Peyer's patch (tissue), 4 donors: ENCODE results near the gene CFI. TPM values are rescaled to one million over a fixed set of nuclear protein-coding genes. Genes with fewer than 3 reads are reported as not detected.

Source experiments
- DNase-seq, 3 donors: peaks; one replicate each; pipeline ENCODE4 v3.0.0-alpha.2; 2017 to 2019
- H3K27ac ChIP-seq, 4 donors: fragments of 200-600 bp; sonication (generic); one replicate each; pipeline ENCODE4 v1.5.1; 2016 to 2019
- H3K27me3 ChIP-seq, 2 donors: fragments of 200-600 bp; sonication (generic); one replicate each; pipeline ENCODE4 v1.5.1; 2019
- H3K36me3 ChIP-seq, 3 donors: fragments of 200-600 bp; sonication (generic); one replicate each; pipeline ENCODE4 v1.5.1; 2016 to 2019
- H3K4me1 ChIP-seq, 4 donors: fragments of 200-600 bp; sonication (generic); one replicate each; pipeline ENCODE4 v1.5.1; 2016 to 2019
- H3K4me3 ChIP-seq, 4 donors: fragments of 200-600 bp; sonication (generic); 1 replicate in 3 of 4; 2 replicates in 1 of 4; pipeline ENCODE4 v1.5.1; 2016 to 2019; ENCODE audit warnings: mild to moderate bottlenecking in 1 of 4
- H3K9me3 ChIP-seq, 4 donors: fragments of 200-600 bp; sonication (generic); one replicate each; pipeline ENCODE4 v1.5.1; 2016 to 2019; ENCODE audit warnings: mild to moderate bottlenecking in 1 of 4
- CTCF ChIP-seq, 6 experiments: fragments of 450-650 bp in 4 of 6; fragments of 200-600 bp in 2 of 6; sonication (generic) in 1 of 6; IDR thresholded peaks; one replicate each; pipeline ENCODE4 v1.5.1; 2017 to 2019; ENCODE audit warnings: antibody characterized with exemption in 6 of 6, mild to moderate bottlenecking in 3 of 6, moderate library complexity in 1 of 6
- POLR2A ChIP-seq, 2 donors: fragments of 450-650 bp; IDR thresholded peaks; one replicate each; pipeline ENCODE4 v1.5.1; 2017; ENCODE audit warnings: antibody characterized with exemption in 2 of 2, mild to moderate bottlenecking in 2 of 2, moderate library complexity in 2 of 2
- total RNA-seq, 4 donors: library from RNA; depleted of rRNA; stranded (reverse); fragments of >200 nt; gene quantifications; one replicate each; pipeline ENCODE4 v1.1.0, GENCODE V29; 2016

CFI gene
- total RNA-seq, 4 donors from 2014 or later = 7.0 to 20.5 (median 12.6) TPM

- no peak for TF ChIP-seq CTCF (IDR thresholded peaks at IDR 0.05)
- no peak for TF ChIP-seq POLR2A (IDR thresholded peaks at IDR 0.05)
- H3K4me3 ChIP-seq = no peak overlapping the region
- no peak overlapping the region for H3K27ac ChIP-seq
- no peak for DNase-seq
- H3K27me3 ChIP-seq = no peaks in the 10 kb centered on the region
- H3K9me3 ChIP-seq = no peaks in the 10 kb centered on the region
- no peaks in the 10 kb centered on the region for H3K36me3 ChIP-seq
- no peaks in the 10 kb centered on the region for H3K4me1 ChIP-seq
These were observed 41.1 kb downstream of the CFI start for GRCh38 chr4:109760682-109761081.

DNA sequence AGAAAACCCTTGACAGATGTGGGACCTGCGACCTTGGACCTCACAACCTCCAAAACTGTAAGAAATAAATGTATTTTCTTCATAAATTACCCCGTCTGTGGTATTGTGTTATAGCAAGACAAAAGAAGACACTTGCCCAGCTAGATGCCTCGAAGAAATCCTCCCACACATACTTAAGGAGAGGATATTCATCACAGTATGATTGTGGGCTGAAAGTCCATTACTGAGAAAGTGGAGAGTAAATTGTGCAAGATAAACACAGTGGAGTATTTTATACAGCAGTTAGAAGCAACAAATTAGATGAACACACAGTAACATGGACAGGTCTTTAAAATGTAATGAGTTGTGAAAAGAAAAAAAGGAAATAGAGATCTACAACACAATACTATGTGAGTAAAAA is 46.1 kb downstream of the CFI start:
- Histone ChIP-seq H3K9me3 (no peaks in the 10 kb centered on the region), H3K27me3 (no peaks in the 10 kb centered on the region), H3K4me3 (no peak overlapping the region), H3K27ac (no peak overlapping the region), H3K4me1 (no peaks in the 10 kb centered on the region), H3K36me3 (no peaks in the 10 kb centered on the region)
- TF ChIP-seq POLR2A (IDR thresholded peaks at IDR 0.05) (no peak), CTCF (IDR thresholded peaks at IDR 0.05) (no peak)
- DNase-seq = no peak

- no peak for TF ChIP-seq POLR2A (IDR thresholded peaks at IDR 0.05)
- no peaks in the 10 kb centered on the region for H3K9me3 ChIP-seq
- no peak for DNase-seq
- H3K4me1 ChIP-seq = no peaks in the 10 kb centered on the region
- no peak overlapping the region for H3K4me3 ChIP-seq
- H3K36me3 ChIP-seq = no peaks in the 10 kb centered on the region
- no peak overlapping the region for H3K27ac ChIP-seq
- no peaks in the 10 kb centered on the region for H3K27me3 ChIP-seq
These were observed 47.5 kb downstream of the CFI start for GRCh38 chr4:109754093-109754857.

DNA sequence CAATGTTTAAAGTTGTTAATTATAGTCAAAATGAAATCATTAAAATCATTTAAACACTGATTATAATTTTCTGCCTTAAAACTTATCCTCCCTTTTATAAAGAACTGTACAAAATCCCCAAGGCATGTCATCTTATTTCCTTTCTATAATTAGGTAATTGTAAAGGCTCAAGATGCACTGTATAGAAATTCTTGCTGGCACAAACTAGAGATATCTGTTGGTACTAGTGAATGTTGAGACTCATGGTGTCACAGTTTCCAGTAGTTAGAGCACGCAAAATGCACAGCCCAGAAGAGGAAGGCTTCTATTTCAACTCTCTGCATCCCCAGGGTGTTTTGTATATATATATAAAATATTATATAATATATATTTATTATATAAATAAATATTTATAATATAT is 49.3 kb downstream of the CFI start:
- TF ChIP-seq CTCF (IDR thresholded peaks at IDR 0.05) (no peak), POLR2A (IDR thresholded peaks at IDR 0.05) (no peak)

DNA sequence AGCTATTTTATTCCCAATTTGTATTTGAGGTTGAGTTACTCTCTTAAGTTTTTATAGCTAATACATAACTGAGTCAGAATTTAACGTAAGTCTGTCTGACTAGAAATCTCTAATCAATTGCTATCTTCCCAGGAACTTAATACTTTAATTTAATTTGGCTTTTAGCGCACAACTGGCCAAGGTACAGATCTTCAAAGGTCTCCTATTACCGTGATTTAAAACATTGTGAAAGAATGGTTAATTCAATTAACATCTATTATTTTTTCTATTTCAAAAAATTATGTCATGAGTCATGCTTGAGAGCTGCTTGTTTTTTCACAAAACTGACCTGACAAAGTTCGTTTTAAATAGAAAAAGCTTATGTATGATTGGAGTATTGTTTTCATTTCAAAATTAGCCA is 49.9 kb downstream of the CFI start:
- TF ChIP-seq POLR2A (IDR thresholded peaks at IDR 0.05) (no peak), CTCF (IDR thresholded peaks at IDR 0.05) (no peak)
- H3K4me1 ChIP-seq = no peaks in the 10 kb centered on the region
- no peak for DNase-seq
- H3K36me3 ChIP-seq = no peaks in the 10 kb centered on the region
- no peaks in the 10 kb centered on the region for H3K27me3 ChIP-seq
- no peaks in the 10 kb centered on the region for H3K9me3 ChIP-seq
- H3K4me3 ChIP-seq = no peak overlapping the region
- no peak overlapping the region for H3K27ac ChIP-seq

More for the DNA sequence above, 49.3 kb downstream of the CFI start:
- Histone ChIP-seq H3K9me3 (no peaks in the 10 kb centered on the region), H3K4me1 (no peaks in the 10 kb centered on the region), H3K27ac (no peak overlapping the region), H3K4me3 (no peak overlapping the region), H3K27me3 (no peaks in the 10 kb centered on the region), H3K36me3 (no peaks in the 10 kb centered on the region)
- no peak for DNase-seq

DNA sequence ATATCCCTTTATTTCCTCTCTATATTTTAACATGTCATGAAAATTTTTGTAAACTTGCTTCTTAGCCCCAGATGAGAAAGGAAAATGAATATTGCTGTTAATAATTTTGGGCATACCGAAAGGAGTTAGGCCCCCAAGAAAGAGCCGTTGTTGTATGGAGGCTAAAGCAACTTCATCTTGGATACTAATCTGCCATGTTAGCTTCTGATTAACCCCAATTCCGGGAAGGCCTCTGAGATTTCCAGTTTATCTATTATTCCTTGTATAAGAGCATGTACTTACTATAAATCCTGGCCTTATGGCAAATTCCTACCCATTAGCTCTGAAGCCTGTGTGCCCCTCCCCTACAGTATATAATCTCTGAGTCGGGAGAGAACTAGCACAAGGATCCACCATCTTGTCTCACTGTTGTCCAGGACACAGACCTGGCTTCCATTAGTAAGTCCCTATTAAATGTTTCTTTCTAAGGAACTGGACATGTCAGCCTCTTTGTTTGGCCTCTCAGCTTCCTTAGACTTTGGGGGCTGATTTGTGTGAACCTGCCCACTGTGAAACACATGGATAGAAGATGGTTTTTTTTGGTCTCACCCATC is 51.1 kb downstream of the CFI start:
- DNase-seq = no peak
- no peak overlapping the region for H3K27ac ChIP-seq
- H3K9me3 ChIP-seq = no peaks in the 10 kb centered on the region
- no peaks in the 10 kb centered on the region for H3K27me3 ChIP-seq
- H3K4me3 ChIP-seq = no peak overlapping the region
- H3K4me1 ChIP-seq = no peaks in the 10 kb centered on the region
- no peaks in the 10 kb centered on the region for H3K36me3 ChIP-seq
- TF ChIP-seq CTCF (IDR thresholded peaks at IDR 0.05) = no peak
- no peak for TF ChIP-seq POLR2A (IDR thresholded peaks at IDR 0.05)
